ENCODE data around the gene RTN3.
"Not testable (repeated sequence)": the region's sequence is repeated elsewhere in the genome, so short reads cannot be mapped to it uniquely, and the experiment has no call there.

Gene RTN3

DNA sequence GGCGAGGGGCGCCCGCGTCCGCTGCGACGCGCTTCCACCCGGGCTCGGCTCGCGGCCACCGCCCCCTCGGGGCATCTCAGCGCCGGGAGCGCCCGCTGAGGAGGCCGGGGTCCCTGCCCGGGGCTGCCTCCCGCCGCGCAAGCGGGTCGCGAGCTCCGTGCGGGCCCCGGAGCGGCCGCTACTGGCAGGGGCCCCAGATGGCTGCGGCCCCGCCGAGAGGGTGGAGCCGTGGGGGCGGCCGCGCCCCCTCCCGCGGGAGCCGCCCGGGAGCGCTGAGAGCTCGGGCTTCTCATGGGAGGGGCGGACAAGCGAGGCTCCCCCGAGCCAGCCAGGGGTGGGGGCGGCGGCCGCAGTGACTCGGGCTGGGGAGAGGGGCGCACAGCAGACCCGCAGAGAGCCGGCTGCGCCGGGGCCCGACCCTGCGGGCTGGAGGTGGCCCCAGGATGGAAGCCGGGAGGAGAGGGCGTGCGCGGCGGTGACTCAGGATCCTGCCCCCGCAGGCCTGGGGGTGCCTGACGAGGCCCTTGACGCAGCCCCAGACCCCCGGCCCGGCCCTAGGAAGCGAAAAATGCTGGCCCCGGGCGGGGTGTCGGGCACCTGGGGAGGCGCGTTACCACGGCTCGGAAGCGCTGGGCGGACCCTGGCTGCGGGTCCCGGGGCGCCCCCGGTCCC, 87.9 kb downstream of the RTN3 start:
- peak; percentile 44 for DNase-seq

- no peak for DNase-seq
Measured at GRCh38 chr11:63769714-63770455, 88.6 kb downstream of the RTN3 start.

GRCh38 chr11:63770763-63771162, 89.5 kb downstream of the RTN3 start:
- no peak for DNase-seq

- not testable (repeated sequence) for DNase-seq
Measured at GRCh38 chr11:63771741-63772318, 90.5 kb downstream of the RTN3 start.

DNA sequence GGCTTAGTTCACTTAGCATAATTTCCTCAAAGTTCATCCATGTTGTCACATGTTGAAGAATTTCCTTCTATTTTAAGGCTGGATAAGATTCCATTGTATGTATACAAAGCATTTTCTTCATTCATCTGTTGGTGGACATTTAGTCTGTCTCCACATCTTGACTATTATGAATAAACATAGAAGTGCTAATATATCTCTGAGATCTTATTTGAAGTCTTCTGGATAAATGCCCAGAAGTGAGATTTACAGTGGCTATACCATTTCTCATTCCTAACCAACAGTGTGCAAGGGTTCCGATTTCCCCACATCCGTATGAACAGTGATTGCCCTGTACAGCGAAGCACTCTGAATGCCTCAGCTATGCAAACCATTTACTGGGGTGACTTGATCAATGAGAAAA, 93.9 kb downstream of the RTN3 start:
- DNase-seq, result no peak

DNA sequence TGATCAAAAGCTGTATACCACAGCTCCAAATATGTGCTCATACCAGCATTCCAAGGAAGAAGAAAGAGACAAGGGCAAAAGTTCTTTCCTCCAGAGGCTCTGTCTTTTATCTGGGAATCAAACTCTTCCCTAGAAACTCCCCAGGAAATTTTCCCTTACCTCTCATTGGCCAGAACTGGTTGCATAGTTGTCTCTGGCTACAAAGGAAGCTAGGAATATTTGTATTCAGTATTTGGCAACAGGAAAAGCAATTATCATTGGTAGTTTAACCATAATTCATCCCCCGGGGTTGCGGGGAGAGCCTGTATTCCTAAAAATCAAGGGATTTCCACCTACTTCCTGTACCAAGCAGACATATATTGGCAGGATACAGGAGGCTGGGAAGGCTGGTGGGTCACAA, 97.7 kb downstream of the RTN3 start:
- no peak for DNase-seq

DNA sequence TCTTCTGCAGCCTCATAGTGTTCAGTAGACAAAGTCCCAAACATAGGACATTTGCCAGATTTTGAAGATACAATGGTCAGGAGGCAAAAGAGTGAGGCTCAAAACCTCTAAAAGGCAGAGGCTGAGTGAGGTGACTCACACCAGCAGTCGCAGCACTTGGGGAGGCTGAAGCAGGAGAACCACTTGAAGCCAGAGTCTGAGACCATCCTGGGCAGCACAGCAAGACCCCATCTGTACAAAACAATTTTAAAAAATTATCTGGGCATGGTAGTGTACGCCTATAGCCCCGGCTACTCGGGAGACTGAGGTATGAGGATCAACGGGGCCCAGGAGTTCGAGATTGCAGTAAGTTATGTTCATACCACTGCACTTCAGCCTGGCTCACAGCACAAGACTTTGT, 101.4 kb downstream of the RTN3 start:
- DNase-seq, result no peak

- no peak for DNase-seq
Measured at GRCh38 chr11:63783925-63784592, 102.8 kb downstream of the RTN3 start.

- DNase-seq, result no peak
Measured at GRCh38 chr11:63785823-63786222, 104.5 kb downstream of the RTN3 start.

- no peak for DNase-seq
Measured at GRCh38 chr11:63791495-63792167, 110.3 kb downstream of the RTN3 start.

- no peak for DNase-seq
Measured at GRCh38 chr11:63793161-63793560, 111.9 kb downstream of the RTN3 start.

DNA sequence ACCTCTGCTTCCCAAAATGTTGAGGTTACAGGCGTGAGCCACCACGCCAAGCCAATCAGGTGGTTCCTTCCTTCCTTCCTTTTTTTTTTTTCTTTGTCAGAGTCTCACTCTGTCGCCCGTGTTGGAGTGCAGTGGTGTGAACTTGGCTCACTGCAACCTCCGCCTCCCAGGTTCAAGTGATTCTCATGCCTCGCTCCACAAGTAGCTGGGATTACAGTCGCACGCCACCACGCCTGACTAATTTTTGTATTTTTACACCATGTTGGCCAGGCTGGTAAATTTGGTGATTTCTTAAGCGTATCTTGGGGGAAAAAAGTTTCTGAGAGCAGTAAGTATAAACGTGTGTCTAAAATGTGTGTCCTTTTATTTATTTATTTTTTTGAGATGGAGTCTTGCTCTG, 113.8 kb downstream of the RTN3 start:
- DNase-seq, result no peak

- DNase-seq, result no peak
Measured at GRCh38 chr11:63800921-63801320, 119.6 kb downstream of the RTN3 start.

DNA sequence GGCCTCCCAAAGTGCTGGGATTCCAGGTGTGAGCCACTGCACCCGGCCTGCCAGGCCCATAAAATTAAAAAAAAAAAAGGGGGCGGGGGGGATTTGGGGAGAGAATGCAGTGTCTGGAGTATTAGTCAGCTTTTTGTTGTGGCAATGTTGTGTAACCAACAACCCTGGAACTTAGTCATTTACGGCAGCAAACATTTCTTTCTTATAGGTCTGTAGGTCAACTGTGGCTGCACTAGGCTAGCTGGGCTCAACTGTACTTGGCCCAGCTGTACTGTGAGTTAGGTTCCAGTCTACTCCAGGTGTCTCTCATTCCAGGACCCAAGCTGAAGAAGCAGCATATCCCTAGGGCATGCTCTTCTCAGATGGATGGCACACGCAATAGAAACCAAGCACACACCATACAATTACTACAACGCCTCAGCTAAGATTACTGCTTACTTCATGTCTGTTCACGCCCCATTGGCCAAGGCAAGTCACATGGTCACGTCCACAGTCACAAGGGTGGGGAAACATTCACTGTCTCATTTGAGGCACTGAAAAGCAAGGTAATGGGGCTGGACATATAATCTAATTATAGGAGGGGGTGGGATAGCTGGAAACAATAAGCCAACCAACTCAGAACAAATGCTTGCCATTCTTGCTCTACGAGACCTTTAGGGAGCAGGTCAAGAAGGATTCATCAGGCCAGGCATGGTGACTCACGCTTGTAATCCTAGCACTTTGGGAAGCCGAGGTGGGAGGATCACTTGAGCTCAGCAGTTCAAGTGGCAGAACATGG, 121.5 kb downstream of the RTN3 start:
- no peak for DNase-seq

DNA sequence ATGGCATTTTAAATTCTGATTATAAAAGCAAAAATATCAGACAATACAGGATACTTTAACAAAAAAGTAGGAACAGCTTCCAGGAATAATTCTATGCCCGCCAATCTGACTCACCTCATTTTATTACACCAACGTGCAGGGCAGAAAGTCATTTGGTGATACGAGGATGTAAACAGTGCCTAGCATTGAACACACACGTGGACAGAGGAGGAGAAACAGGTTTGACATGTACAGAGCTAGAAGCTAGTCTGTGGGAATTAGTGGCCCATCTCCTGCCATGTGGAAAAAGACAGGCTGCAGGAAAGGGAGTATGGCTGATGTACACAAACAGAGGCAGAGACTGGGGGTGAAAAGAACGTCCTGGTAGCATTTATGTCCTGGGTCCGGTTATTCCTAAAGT, 123.0 kb downstream of the RTN3 start:
- DNase-seq, result no peak

GRCh38 chr11:63805844-63806415, 124.6 kb downstream of the RTN3 start:
- no peak for DNase-seq

All from CD4-positive, alpha-beta T cell treated with Interleukin-6 for 4 hours (primary cell).